Measurements from ENCODE around the gene IGF2R. TPM values are rescaled to one million over a fixed set of nuclear protein-coding genes. Genes with fewer than 3 reads are reported as not detected.

The IGF2R gene
- total and polyA plus RNA-seq, 2 donors (not counting 1 experiment from before 2014, with no cell fraction given), result 9.5 to 53.3 TPM

DNA sequence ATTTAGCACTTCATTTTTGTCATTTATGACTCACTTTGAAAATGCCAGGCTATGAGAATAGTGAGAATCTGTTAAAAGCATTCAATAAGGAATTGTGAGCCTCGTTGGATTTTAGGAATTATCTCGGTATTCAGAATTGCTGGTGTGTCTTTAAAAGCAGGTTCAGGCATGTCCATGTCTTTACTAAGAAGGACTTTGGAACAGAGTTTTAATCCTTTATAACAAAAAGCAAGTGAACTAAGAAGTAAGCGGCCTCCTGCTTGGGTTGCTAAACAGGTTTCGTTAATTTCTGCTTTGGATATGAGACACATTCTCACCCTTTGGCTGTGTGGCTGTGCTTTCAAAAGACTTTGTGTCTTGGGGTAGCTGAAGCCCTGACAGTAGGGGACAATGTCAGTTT is 74.9 kb downstream of the IGF2R start:
- Histone ChIP-seq H3K9me3 (ENCODE audit: control extremely low read depth in 1 of 3, control insufficient read depth in 2 of 3, insufficient read depth in 1 of 3, low read length in 2 of 3) (no peaks in the 10 kb centered on the region), H3K4me3 (ENCODE audit: control extremely low read depth in 1 of 5, extremely low read depth in 1 of 5, insufficient read depth in 1 of 5, low read depth in 2 of 5, low read length in 4 of 5) (no peak overlapping the region), H4K20me1 (ENCODE audit: control insufficient read depth, insufficient read depth, low read length, poor library complexity, severe bottlenecking) (no peaks in the 10 kb centered on the region), H3K4me1 (ENCODE audit: control insufficient read depth in 2 of 2, insufficient read depth in 2 of 2, low read length in 2 of 2) (peaks cover 0 to 3% of the 10 kb centered on the region in 2 donors), H3K36me3 (replicated peaks in 1 of 2; ENCODE audit: control extremely low read depth in 1 of 2, control insufficient read depth in 1 of 2, extremely low read depth in 1 of 2, insufficient read depth in 2 of 2, low read length in 1 of 2) (peaks cover 5 to 87% of the 10 kb centered on the region in 2 experiments), H3K27me3 (replicated peaks in 1 of 4; ENCODE audit: control extremely low read depth in 1 of 4, control insufficient read depth in 3 of 4, insufficient read depth in 4 of 4, low read length in 3 of 4) (no peaks in the 10 kb centered on the region), H3K9ac (ENCODE audit: low read length) (no peak overlapping the region), H2AFZ (ENCODE audit: insufficient read depth, low read depth, low read length, poor library complexity, severe bottlenecking) (no peak overlapping the region), H3K27ac (ENCODE audit: low read length in 2 of 2) (no peak overlapping the region), H3K4me2 (replicated peaks; ENCODE audit: low read depth, low read length, poor library complexity, severe bottlenecking) (no peak overlapping the region), H3K79me2 (ENCODE audit: control insufficient read depth, insufficient read depth, low read length) (no peaks in the 10 kb centered on the region)
- CTCF ChIA-PET, result no interaction called here
- Mint-ChIP-seq H3K9me3 (ENCODE audit: insufficient read depth) (no peaks in the 10 kb centered on the region), H3K27ac (no peak overlapping the region), H3K4me1 (peaks cover 3% of the 10 kb centered on the region), H3K4me3 (no peak overlapping the region), H3K27me3 (no peaks in the 10 kb centered on the region)
- intact Hi-C loops (cut with micrococcal nuclease), result no loop called here
- ATAC-seq (ENCODE audit: low read depth) (no peak), DNase-seq (no peak)
- TF ChIP-seq, protein P1, sequence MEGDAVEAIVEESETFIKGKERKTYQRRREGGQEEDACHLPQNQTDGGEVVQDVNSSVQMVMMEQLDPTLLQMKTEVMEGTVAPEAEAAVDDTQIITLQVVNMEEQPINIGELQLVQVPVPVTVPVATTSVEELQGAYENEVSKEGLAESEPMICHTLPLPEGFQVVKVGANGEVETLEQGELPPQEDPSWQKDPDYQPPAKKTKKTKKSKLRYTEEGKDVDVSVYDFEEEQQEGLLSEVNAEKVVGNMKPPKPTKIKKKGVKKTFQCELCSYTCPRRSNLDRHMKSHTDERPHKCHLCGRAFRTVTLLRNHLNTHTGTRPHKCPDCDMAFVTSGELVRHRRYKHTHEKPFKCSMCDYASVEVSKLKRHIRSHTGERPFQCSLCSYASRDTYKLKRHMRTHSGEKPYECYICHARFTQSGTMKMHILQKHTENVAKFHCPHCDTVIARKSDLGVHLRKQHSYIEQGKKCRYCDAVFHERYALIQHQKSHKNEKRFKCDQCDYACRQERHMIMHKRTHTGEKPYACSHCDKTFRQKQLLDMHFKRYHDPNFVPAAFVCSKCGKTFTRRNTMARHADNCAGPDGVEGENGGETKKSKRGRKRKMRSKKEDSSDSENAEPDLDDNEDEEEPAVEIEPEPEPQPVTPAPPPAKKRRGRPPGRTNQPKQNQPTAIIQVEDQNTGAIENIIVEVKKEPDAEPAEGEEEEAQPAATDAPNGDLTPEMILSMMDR (IDR thresholded peaks at IDR 0.05), result no peak
- no peak for TF ChIP-seq EZH2 (IDR thresholded peaks at IDR 0.05; ENCODE audit: borderline replicate concordance, insufficient read depth, low read depth, low read length, poor library complexity, severe bottlenecking)
- POLR2A ChIA-PET, result no interaction called here
- WGBS (ENCODE audit: insufficient coverage), result 100% methylated on average over 1 of the region's 4 CpGs

DNA sequence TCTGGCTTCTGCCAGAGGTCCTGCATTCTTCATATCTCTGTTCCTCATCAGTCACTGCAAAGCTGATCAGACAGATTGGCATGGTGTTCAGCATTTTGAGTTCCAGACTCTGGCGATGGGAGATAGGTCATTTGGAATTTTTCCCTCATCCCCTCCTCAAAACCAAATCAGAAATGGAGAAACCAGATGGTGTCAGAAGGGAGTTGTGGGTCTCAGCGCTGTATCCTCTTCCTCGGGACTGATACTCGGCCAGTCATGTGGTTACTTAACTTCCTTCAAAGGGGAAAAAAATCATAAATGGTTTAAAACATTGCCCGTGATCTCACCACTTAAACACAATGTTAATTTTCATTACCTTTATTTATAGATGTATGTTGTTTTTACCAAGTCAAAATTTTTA is 75.8 kb downstream of the IGF2R start:
- H3K4me2 ChIP-seq (replicated peaks; ENCODE audit: low read depth, low read length, poor library complexity, severe bottlenecking), result no peak overlapping the region
- no peaks in the 10 kb centered on the region for H3K9me3 Mint-ChIP-seq (ENCODE audit: insufficient read depth)
- ATAC-seq (ENCODE audit: low read depth), result no peak
- 100% methylated on average over 3 of the region's 5 CpGs for WGBS (ENCODE audit: insufficient coverage)
- no peak overlapping the region for H3K27ac Mint-ChIP-seq
- no peak overlapping the region for H3K4me3 ChIP-seq (ENCODE audit: control extremely low read depth in 1 of 5, extremely low read depth in 1 of 5, insufficient read depth in 1 of 5, low read depth in 2 of 5, low read length in 4 of 5)
- H4K20me1 ChIP-seq (ENCODE audit: control insufficient read depth, insufficient read depth, low read length, poor library complexity, severe bottlenecking), result no peaks in the 10 kb centered on the region
- no peak for DNase-seq
- no peaks in the 10 kb centered on the region for H3K9me3 ChIP-seq (ENCODE audit: control extremely low read depth in 1 of 3, control insufficient read depth in 2 of 3, insufficient read depth in 1 of 3, low read length in 2 of 3)
- ChIA-PET CTCF (no interaction called here), POLR2A (no interaction called here)
- no peaks in the 10 kb centered on the region for H3K79me2 ChIP-seq (ENCODE audit: control insufficient read depth, insufficient read depth, low read length)
- TF ChIP-seq, protein P1 (IDR thresholded peaks at IDR 0.05), result no peak
- no peak for TF ChIP-seq EZH2 (IDR thresholded peaks at IDR 0.05; ENCODE audit: borderline replicate concordance, insufficient read depth, low read depth, low read length, poor library complexity, severe bottlenecking)
- H3K4me1 Mint-ChIP-seq, result peaks cover 2% of the 10 kb centered on the region
- H3K36me3 ChIP-seq (replicated peaks in 1 of 2; ENCODE audit: control extremely low read depth in 1 of 2, control insufficient read depth in 1 of 2, extremely low read depth in 1 of 2, insufficient read depth in 2 of 2, low read length in 1 of 2), result peaks cover 5 to 96% of the 10 kb centered on the region in 2 experiments
- no peak overlapping the region for H3K4me3 Mint-ChIP-seq
- intact Hi-C loops (cut with micrococcal nuclease), result no loop called here
- no peaks in the 10 kb centered on the region for H3K27me3 Mint-ChIP-seq
- no peaks in the 10 kb centered on the region for H3K27me3 ChIP-seq (replicated peaks in 1 of 4; ENCODE audit: control extremely low read depth in 1 of 4, control insufficient read depth in 3 of 4, insufficient read depth in 4 of 4, low read length in 3 of 4)
- H3K9ac ChIP-seq (ENCODE audit: low read length), result no peak overlapping the region
- H3K27ac ChIP-seq (ENCODE audit: low read length in 2 of 2), result no peak overlapping the region
- H2AFZ ChIP-seq (ENCODE audit: insufficient read depth, low read depth, low read length, poor library complexity, severe bottlenecking), result no peak overlapping the region
- peaks cover 0 to under 1% of the 10 kb centered on the region in 2 donors for H3K4me1 ChIP-seq (ENCODE audit: control insufficient read depth in 2 of 2, insufficient read depth in 2 of 2, low read length in 2 of 2)
